Tibial artery (tissue), 4 donors: Measurements from ENCODE around the gene RET.

Experiments
- DNase-seq, 2 donors: peaks; one replicate each; pipeline ENCODE4 v3.0.0-alpha.2; 2019
- H3K27ac ChIP-seq, 2 donors: fragments of 200-600 bp; sonication (generic) in 1 of 2; 1 replicate in 1 of 2; 2 replicates in 1 of 2; pipeline ENCODE4 v1.5.1; 2018 to 2019; ENCODE audit warnings: mild to moderate bottlenecking in 1 of 2
- H3K27me3 ChIP-seq, 2 donors: fragments of 200-600 bp; sonication (generic) in 1 of 2; one replicate each; pipeline versions ENCODE4 v1.5.1 to v1.6.0; 2016 to 2019
- H3K36me3 ChIP-seq, 3 donors: fragments of 200-600 bp; sonication (generic) in 2 of 3; one replicate each; pipeline ENCODE4 v1.5.1; 2016 to 2019; ENCODE audit warnings: mild to moderate bottlenecking in 2 of 3
- H3K4me1 ChIP-seq, 4 donors: fragments of 200-600 bp; sonication (generic) in 2 of 4; 1 replicate in 3 of 4; 2 replicates in 1 of 4; pipeline ENCODE4 v1.5.1; 2016 to 2019
- H3K4me3 ChIP-seq, 2 donors: fragments of 200-600 bp; sonication (generic) in 1 of 2; 1 replicate in 1 of 2; 2 replicates in 1 of 2; pipeline ENCODE4 v1.5.1; 2018 to 2019; ENCODE audit warnings: mild to moderate bottlenecking in 2 of 2
- H3K9me3 ChIP-seq, 3 donors: fragments of 200-600 bp; sonication (generic) in 1 of 3; one replicate each; pipeline ENCODE4 v1.5.1; 2016 to 2019
- intact Hi-C: fragments of 100-400 bp; cut with DNase I; formaldehyde crosslinking; loops from one replicate; pipeline ENCODE4 v1.15.0; 2023; ENCODE audit warnings: low total_unique reads
- TF ChIP-seq, protein P1 (sequence below), 2 experiments: fragments of 200-600 bp in 1 of 2; fragments of 450-650 bp in 1 of 2; IDR thresholded peaks; one replicate each; pipeline ENCODE4 v1.5.1; 2017 to 2019; ENCODE audit warnings: antibody characterized with exemption in 2 of 2, mild to moderate bottlenecking in 1 of 2, moderate library complexity in 1 of 2

RET gene

DNA sequence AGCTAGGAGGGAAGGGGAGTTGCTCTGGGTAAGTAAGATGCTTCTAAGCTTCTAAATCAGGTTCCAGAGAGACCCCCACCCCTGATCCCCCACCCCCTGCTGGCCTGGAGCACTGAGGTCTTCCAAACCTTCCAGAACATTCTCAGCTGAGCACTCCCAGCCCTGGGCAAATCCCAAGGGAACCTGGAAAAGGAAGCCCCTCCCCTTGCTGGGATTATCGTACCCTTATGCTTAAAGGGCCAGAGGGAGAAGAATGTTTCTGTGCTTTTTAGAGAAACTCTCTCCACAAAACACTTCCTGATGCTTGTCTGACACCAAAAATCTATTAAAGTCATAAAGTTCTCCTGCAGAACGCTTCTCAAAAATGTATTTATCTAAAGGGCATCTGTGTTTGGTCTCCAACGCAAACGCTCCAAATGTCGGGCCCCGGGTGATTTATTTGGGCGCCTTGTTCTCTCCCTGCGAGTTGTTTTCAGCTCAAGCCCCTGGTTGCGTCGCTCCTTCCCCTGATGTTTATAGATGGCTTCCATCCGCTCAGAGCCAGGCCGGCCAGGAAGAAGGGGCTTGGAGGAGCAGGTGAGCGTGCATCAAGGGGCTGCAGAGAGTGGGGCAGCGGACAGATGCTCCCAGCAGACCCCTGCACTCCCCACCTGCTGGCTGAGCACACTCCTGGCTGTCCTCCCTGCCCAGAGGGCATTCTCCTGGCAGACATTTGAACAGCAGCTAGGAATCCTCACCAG lies 8.2 kb upstream of the RET start:
- Histone ChIP-seq H3K9me3 (no peaks in the 10 kb centered on the region), H3K36me3 (no peaks in the 10 kb centered on the region), H3K27ac (no peak overlapping the region), H3K4me3 (no peak overlapping the region), H3K4me1 (no peaks in the 10 kb centered on the region), H3K27me3 (peaks cover 0 to 17% of the 10 kb centered on the region in 2 donors)
- no peak for DNase-seq
- intact Hi-C loops: no loop called here
- TF ChIP-seq, protein P1, sequence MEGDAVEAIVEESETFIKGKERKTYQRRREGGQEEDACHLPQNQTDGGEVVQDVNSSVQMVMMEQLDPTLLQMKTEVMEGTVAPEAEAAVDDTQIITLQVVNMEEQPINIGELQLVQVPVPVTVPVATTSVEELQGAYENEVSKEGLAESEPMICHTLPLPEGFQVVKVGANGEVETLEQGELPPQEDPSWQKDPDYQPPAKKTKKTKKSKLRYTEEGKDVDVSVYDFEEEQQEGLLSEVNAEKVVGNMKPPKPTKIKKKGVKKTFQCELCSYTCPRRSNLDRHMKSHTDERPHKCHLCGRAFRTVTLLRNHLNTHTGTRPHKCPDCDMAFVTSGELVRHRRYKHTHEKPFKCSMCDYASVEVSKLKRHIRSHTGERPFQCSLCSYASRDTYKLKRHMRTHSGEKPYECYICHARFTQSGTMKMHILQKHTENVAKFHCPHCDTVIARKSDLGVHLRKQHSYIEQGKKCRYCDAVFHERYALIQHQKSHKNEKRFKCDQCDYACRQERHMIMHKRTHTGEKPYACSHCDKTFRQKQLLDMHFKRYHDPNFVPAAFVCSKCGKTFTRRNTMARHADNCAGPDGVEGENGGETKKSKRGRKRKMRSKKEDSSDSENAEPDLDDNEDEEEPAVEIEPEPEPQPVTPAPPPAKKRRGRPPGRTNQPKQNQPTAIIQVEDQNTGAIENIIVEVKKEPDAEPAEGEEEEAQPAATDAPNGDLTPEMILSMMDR (IDR thresholded peaks at IDR 0.05): no peak

DNA sequence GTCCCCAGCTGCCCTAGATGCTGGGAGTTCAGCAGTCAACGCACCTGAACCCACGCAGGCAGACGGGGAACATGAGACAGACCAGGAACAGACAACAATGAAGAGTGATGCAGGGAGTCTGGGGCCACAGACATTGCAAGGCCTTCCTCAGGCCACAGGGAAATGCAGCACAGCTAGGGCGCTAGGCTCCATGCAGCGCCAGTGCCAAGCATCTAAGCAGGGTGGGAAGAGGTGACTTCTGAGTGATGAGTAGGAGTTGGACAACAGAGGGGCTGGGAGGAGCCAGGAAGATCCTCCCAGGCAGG lies 7.7 kb upstream of the RET start:
- H3K36me3 ChIP-seq: no peaks in the 10 kb centered on the region
- no peak overlapping the region for H3K27ac ChIP-seq
- intact Hi-C loops: no loop called here
- DNase-seq: no peak
- H3K9me3 ChIP-seq: no peaks in the 10 kb centered on the region
- TF ChIP-seq, protein P1 (IDR thresholded peaks at IDR 0.05): no peak
- no peak overlapping the region for H3K4me3 ChIP-seq
- H3K27me3 ChIP-seq: peaks cover 0 to 22% of the 10 kb centered on the region in 2 donors
- H3K4me1 ChIP-seq: no peaks in the 10 kb centered on the region

DNA sequence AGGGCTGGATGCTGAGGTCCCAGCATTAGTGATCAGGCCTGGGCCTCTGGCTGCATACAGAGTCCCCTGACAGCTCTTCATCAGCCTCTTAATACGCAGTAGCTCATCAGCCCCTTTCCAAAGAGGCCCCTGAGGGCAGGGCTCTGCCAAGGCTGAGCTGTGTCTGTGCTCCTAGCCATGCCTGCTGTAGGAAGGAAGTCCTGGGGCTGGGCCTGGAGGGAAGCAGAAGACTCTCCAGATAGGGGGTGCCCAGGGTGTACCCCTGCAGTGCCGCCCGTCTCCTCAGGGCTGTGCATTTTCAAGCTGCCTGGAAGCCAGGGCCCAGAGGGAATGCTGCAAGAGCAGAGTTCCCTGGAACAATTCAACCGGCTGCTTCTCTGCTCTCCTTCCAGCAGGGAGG lies 7.3 kb upstream of the RET start:
- no peaks in the 10 kb centered on the region for H3K36me3 ChIP-seq
- no peak overlapping the region for H3K27ac ChIP-seq
- intact Hi-C loops: no loop called here
- H3K4me3 ChIP-seq: no peak overlapping the region
- no peaks in the 10 kb centered on the region for H3K9me3 ChIP-seq
- H3K27me3 ChIP-seq: peaks cover 0 to 27% of the 10 kb centered on the region in 2 donors
- TF ChIP-seq, protein P1 (IDR thresholded peaks at IDR 0.05): no peak
- DNase-seq: no peak
- no peaks in the 10 kb centered on the region for H3K4me1 ChIP-seq

DNA sequence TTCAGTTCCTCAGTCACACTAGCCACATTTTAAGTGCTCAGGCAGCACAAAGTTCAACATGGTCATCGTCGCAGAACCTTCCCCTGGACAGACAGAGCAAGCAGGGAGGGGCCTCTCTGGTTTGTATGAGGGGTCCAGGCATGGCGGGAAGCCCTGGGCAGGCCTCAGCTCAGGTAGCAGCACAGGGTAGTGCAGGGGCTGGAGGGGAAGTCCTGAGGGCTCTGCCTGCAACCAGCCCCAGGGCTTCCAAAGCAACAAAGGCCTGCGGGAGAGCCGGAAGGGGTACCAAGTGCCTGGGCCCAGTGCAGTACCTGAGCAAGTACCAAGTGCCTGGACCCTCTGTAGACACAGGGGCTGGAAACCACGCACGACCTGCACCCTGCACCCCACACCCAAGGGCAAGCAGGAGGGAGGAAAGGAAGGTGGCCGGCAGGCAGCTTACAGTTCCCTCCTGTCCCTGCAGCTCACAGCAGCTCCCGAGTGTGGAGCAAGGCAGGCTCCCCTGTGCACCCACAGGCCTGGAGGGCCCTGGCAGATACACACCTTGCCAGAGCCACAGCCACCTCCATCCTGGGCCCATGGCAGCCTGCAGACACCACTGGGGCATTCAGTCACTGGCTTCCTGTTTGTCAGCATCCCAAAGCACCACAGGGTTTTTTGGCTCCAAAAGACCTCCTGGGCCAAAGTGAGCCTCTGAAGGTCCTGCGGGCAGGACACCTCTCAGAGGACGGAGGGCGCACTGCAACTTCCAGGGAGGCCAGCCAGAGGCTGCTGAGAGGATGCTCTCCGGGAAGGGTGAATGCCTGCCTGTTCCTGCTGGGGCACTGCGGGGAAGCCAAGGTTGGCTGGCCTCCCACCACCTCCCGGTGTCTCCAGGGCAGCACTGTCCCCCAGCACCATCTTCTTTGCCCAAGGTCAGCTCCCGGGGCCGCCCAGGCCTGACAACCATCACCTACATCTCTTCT lies 6.5 kb upstream of the RET start:
- no peak for DNase-seq
- H3K27me3 ChIP-seq: peaks cover 0 to 35% of the 10 kb centered on the region in 2 donors
- intact Hi-C loops: no loop called here
- H3K9me3 ChIP-seq: no peaks in the 10 kb centered on the region
- no peaks in the 10 kb centered on the region for H3K36me3 ChIP-seq
- no peak overlapping the region for H3K4me3 ChIP-seq
- TF ChIP-seq, protein P1 (IDR thresholded peaks at IDR 0.05): no peak
- no peaks in the 10 kb centered on the region for H3K4me1 ChIP-seq
- H3K27ac ChIP-seq: no peak overlapping the region

DNA sequence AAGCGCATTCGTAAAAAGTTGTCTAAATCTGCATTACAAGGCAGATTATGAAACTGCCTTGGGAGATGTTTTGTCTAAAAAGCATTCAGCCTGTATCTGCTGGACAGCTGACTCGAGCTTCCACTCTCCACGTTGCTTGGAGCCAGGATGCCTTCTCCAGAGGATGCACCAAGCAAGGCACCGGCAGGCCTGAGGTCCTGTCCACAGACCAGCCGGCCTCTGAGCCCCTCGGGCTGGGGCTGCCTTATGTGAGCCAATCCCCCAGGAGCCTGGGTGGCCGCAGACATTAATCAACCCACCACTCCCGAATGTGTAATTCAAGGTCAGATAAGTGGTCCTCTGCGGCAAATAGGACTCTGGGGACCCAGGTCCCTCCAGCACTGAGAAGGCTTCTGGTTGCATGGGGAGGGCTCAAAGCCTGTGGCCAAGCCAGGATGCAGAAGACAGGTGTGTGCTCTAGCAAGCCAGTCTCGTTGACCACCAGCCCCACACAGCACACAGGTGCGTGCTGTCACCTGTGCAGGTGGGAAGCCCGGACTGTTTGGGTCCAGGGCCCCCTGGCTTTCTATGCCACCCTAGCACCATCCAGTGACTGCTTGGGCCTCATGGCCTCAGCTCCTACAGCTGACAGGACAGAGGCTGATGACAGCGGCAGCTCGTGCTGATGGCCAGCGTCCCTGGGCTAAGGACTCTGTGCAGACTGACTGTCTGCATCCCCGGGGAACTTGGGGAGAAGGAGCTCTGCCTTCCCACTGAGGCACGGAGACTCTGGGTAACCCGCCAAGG lies 4.8 kb upstream of the RET start:
- no peak for DNase-seq
- Histone ChIP-seq H3K27ac (no peak overlapping the region), H3K36me3 (no peaks in the 10 kb centered on the region), H3K4me3 (no peak overlapping the region), H3K9me3 (no peaks in the 10 kb centered on the region), H3K27me3 (peaks cover 0 to 51% of the 10 kb centered on the region in 2 donors), H3K4me1 (peaks cover 0 to 11% (median 8%) of the 10 kb centered on the region in 4 donors)
- intact Hi-C loops: no loop called here
- TF ChIP-seq, protein P1 (IDR thresholded peaks at IDR 0.05): no peak
